ENCODE data around the gene ADAM15. TPM values are rescaled to one million over a fixed set of nuclear protein-coding genes. Genes with fewer than 3 reads are reported as not detected.

The ADAM15 gene
- total and polyA plus RNA-seq, 4 donors, result 10.8 to 26.8 (median 17.5) TPM

DNA sequence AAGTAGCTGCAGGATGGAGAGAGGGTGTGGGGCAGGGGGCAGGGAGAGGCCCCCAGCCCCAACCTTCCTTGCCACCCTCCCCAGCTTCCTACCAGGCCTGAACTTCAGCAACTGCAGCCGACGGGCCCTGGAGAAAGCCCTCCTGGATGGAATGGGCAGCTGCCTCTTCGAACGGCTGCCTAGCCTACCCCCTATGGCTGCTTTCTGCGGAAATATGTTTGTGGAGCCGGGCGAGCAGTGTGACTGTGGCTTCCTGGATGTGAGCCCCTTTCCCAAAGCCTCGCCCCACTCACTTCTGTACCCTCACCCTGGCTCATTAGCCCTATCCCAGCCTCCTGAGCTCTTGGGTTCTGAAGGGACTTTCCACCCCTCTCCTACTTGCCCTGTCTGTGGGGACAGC lies 6.0 kb downstream of the ADAM15 start:
- 97% methylated on average over 8 of the region's 8 CpGs for WGBS
- peaks cover 0 to 16% (median 11%) of the 10 kb centered on the region in 4 donors for H3K36me3 ChIP-seq (ENCODE audit: control insufficient read depth in 4 of 4, insufficient read depth in 3 of 4, low read depth in 1 of 4, low read length in 3 of 4)

More for the DNA sequence above, 6.0 kb downstream of the ADAM15 start:
- H3K27me3 ChIP-seq (ENCODE audit: control insufficient read depth in 4 of 4, insufficient read depth in 4 of 4, low read length in 3 of 4), result no peaks in the 10 kb centered on the region
- no peak for TF ChIP-seq TAF1 (conservative IDR thresholded peaks at IDR 0.05)
- no peak for TF ChIP-seq GABPA (IDR thresholded peaks at IDR 0.05 in 1 of 2, conservative IDR thresholded peaks at IDR 0.05 in 1 of 2)
- no peak for TF ChIP-seq RAD21 (IDR thresholded peaks at IDR 0.05)
- no peak for TF ChIP-seq REST (IDR thresholded peaks at IDR 0.05)
- TF ChIP-seq CTCF (IDR thresholded peaks at IDR 0.05; ENCODE audit: low read depth, low read length, missing input control), result no peak
- no peak for TF ChIP-seq FOXA2 (IDR thresholded peaks at IDR 0.05)
- no peak for TF ChIP-seq FOXA1 (IDR thresholded peaks at IDR 0.05)
- no peak for TF ChIP-seq EGR1 (IDR thresholded peaks at IDR 0.05; ENCODE audit: low read depth in 2 of 2)
- no peak for TF ChIP-seq NR2F2 (IDR thresholded peaks at IDR 0.05)
- no peak for TF ChIP-seq MAX (IDR thresholded peaks at IDR 0.05)
- no peak for TF ChIP-seq SP1 (IDR thresholded peaks at IDR 0.05)
- no peak for TF ChIP-seq ZBTB33 (IDR thresholded peaks at IDR 0.05)
- TF ChIP-seq RXRA (IDR thresholded peaks at IDR 0.05), result no peak
- TF ChIP-seq JUND (IDR thresholded peaks at IDR 0.05), result no peak
- DNase-seq (ENCODE audit: low spot score), result no peak
- no peak overlapping the region for H3K4me3 ChIP-seq (ENCODE audit: low read depth in 1 of 3, low read length in 3 of 3)
- no peaks in the 10 kb centered on the region for H3K9me3 ChIP-seq (ENCODE audit: control insufficient read depth in 4 of 4, low read length in 3 of 4)
- H3K27ac ChIP-seq (ENCODE audit: low read depth in 1 of 2, low read length in 2 of 2), result no peak overlapping the region
- H3K9ac ChIP-seq (ENCODE audit: low read depth in 1 of 2, low read length in 2 of 2), result no peak overlapping the region
- peaks cover 1 to 17% (median 11%) of the 10 kb centered on the region in 4 donors for H3K4me1 ChIP-seq (ENCODE audit: control insufficient read depth in 4 of 4, insufficient read depth in 4 of 4, low read length in 3 of 4)
